ENCODE results near the gene ADAMTS7.
"Not testable (repeated sequence)": the region's sequence is repeated elsewhere in the genome, so short reads cannot be mapped to it uniquely, and the experiment has no call there.

The ADAMTS7 gene

DNA sequence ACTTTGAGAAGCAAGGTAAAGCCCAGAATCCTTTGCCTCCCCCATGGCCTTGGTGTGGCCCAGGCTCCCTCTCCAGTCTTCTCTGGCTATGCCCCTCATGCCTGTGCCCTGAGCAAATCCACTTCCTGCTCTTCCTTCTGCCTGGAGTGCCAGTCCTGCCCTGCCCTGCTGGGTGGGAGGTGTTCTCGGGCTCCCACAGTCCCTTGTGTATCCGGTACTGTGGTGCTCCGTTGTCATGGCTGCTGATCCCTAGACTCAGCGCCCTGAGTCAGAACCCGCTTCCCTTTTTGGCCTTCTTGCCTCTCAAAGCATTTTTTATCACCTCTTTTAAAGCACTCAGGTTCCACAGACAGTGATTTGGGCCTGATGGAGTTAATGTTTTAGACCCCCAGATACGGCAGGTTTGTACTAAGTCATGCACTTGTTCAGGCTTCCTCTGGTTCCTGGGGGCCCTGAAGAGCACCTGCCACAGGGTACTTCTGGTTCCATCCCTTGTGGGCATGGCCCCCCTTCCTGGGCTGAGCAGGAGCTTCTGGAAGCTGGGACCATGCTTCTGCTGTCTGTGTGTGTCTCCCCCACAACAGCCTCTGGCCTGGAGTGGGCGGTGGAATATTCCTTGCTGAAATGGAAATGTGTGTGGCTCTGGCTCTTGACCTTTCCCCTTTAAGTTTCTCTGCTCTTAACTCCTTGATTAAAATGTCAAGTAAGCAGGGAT, 29.6 kb upstream of the ADAMTS7 start:
- in situ Hi-C loops (cut with HindIII; ENCODE audit: low pct_ligation_motif_present, low sequenced_read_pairs): no loop called here
- no peaks in the 10 kb centered on the region for H3K27me3 ChIP-seq (replicated peaks)
- H3K4me3 ChIP-seq (ENCODE audit: low read depth, low read length): no peak overlapping the region
- H3K27ac ChIP-seq: no peak overlapping the region
- TF ChIP-seq, protein P1, sequence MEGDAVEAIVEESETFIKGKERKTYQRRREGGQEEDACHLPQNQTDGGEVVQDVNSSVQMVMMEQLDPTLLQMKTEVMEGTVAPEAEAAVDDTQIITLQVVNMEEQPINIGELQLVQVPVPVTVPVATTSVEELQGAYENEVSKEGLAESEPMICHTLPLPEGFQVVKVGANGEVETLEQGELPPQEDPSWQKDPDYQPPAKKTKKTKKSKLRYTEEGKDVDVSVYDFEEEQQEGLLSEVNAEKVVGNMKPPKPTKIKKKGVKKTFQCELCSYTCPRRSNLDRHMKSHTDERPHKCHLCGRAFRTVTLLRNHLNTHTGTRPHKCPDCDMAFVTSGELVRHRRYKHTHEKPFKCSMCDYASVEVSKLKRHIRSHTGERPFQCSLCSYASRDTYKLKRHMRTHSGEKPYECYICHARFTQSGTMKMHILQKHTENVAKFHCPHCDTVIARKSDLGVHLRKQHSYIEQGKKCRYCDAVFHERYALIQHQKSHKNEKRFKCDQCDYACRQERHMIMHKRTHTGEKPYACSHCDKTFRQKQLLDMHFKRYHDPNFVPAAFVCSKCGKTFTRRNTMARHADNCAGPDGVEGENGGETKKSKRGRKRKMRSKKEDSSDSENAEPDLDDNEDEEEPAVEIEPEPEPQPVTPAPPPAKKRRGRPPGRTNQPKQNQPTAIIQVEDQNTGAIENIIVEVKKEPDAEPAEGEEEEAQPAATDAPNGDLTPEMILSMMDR (IDR thresholded peaks at IDR 0.05; ENCODE audit: low read depth, low read length, missing control alignments): no peak
- H3K36me3 ChIP-seq (replicated peaks): no peaks in the 10 kb centered on the region
- peak; percentile 47 for DNase-seq

DNA sequence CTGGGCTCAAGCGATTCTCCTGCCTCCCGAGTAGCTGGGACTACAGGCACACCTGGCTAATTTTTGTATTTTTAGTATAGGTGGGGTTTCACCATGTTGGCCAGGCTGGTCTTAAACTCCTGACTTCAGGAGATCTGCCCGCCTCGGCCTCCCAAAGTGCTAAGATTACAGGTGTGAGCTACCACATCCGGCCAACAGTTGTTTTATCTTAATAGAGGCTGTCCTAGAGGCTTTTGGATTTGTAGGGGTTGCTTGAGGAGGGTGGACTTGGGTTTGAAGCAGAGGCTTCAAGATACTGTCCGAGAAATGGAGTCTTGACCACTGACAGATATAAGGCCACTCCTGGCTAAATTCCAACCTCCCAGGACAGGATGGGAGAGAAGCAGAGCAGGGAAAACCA, 27.9 kb upstream of the ADAMTS7 start:
- H3K36me3 ChIP-seq (replicated peaks); H3K4me3 ChIP-seq (ENCODE audit: low read depth, low read length); H3K27me3 ChIP-seq (replicated peaks); DNase-seq; H3K27ac ChIP-seq; in situ Hi-C loops (cut with HindIII; ENCODE audit: low pct_ligation_motif_present, low sequenced_read_pairs): not testable (repeated sequence)

- TF ChIP-seq, protein P1 (IDR thresholded peaks at IDR 0.05; ENCODE audit: low read depth, low read length, missing control alignments): no peak
- no peak for DNase-seq
- Histone ChIP-seq H3K27me3 (replicated peaks) (no peaks in the 10 kb centered on the region), H3K4me3 (ENCODE audit: low read depth, low read length) (no peak overlapping the region), H3K27ac (no peak overlapping the region), H3K36me3 (replicated peaks) (no peaks in the 10 kb centered on the region)
- in situ Hi-C loops (cut with HindIII; ENCODE audit: low pct_ligation_motif_present, low sequenced_read_pairs): no loop called here
These were observed 27.2 kb upstream of the ADAMTS7 start for GRCh38 chr15:78838489-78838888.

DNA sequence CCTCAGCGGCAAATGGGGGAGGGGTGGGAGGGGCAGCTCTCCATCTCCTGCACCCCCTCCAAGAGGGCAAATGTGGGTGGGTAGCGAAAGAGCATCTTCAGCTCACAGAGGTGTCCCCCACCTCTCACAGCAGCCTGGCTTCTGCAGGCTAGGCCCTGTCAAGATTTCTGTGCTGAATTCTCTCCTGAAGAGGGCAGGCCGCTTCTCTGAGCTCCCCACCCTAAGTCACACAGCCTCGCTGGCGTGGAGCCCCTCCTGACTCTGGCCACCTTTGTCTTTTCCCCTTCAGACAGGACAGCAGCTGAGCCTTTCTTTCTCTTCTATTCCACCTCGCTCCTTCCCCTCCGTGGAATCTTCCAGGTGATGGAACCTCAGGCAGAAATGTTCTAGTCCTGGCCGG, 26.3 kb upstream of the ADAMTS7 start:
- in situ Hi-C loops (cut with HindIII; ENCODE audit: low pct_ligation_motif_present, low sequenced_read_pairs): no loop called here
- no peak for DNase-seq
- H3K27me3 ChIP-seq (replicated peaks): peaks cover 1% of the 10 kb centered on the region
- TF ChIP-seq, protein P1 (IDR thresholded peaks at IDR 0.05; ENCODE audit: low read depth, low read length, missing control alignments): peak; percentile 2
- no peak overlapping the region for H3K4me3 ChIP-seq (ENCODE audit: low read depth, low read length)
- H3K27ac ChIP-seq: no peak overlapping the region
- H3K36me3 ChIP-seq (replicated peaks): no peaks in the 10 kb centered on the region

GRCh38 chr15:78837131-78837530, 25.9 kb upstream of the ADAMTS7 start:
- no peak overlapping the region for H3K27ac ChIP-seq
- no peak overlapping the region for H3K4me3 ChIP-seq (ENCODE audit: low read depth, low read length)
- in situ Hi-C loops (cut with HindIII; ENCODE audit: low pct_ligation_motif_present, low sequenced_read_pairs): no loop called here
- TF ChIP-seq, protein P1 (IDR thresholded peaks at IDR 0.05; ENCODE audit: low read depth, low read length, missing control alignments): no peak
- DNase-seq: no peak
- peaks cover 2% of the 10 kb centered on the region for H3K27me3 ChIP-seq (replicated peaks)
- H3K36me3 ChIP-seq (replicated peaks): no peaks in the 10 kb centered on the region

GRCh38 chr15:78836333-78836732, 25.1 kb upstream of the ADAMTS7 start:
- TF ChIP-seq, protein P1 (IDR thresholded peaks at IDR 0.05; ENCODE audit: low read depth, low read length, missing control alignments): no peak
- in situ Hi-C loops (cut with HindIII; ENCODE audit: low pct_ligation_motif_present, low sequenced_read_pairs): no loop called here
- no peak overlapping the region for H3K4me3 ChIP-seq (ENCODE audit: low read depth, low read length)

More at GRCh38 chr15:78836333-78836732, 25.1 kb upstream of the ADAMTS7 start:
- Histone ChIP-seq H3K36me3 (replicated peaks) (no peaks in the 10 kb centered on the region), H3K27me3 (replicated peaks) (peaks cover 2% of the 10 kb centered on the region), H3K27ac (no peak overlapping the region)
- DNase-seq: no peak
